HT-29 (cell line): Measurements from ENCODE around the gene LRRC1. TPM values are rescaled to one million over a fixed set of nuclear protein-coding genes. Genes with fewer than 3 reads are reported as not detected.

Experiments
- DNase-seq: peaks from one replicate; pipeline ENCODE4 v3.0.0-alpha.2; 2015; ENCODE audit warnings: low spot score
- total RNA-seq: library from RNA; depleted of rRNA; stranded (reverse); fragments of >200 nt; shearing (Covaris generic); gene quantifications from 2 replicates; pipeline ENCODE4 v1.2.3, GENCODE V29; 2014; rRNA removed

LRRC1 gene
- total RNA-seq, 1 experiment from 2014 or later = 64.0 TPM

- DNase-seq = no peak
Observed at GRCh38 chr6:53960311-53960710, 165.5 kb downstream of the LRRC1 start.

- no peak for DNase-seq
Observed at GRCh38 chr6:53961679-53962370, 167.0 kb downstream of the LRRC1 start.

GRCh38 chr6:53962646-53963045, 167.8 kb downstream of the LRRC1 start:
- no peak for DNase-seq

GRCh38 chr6:53967415-53967814, 172.6 kb downstream of the LRRC1 start:
- DNase-seq = no peak

Other genes starting within 250 kb of the LRRC1 start
- 39.1 and 39.8 TPM in 2 replicates for gene GCLC, start 249.9 kb upstream of the LRRC1 start, total RNA-seq
- gene KLHL31, start 129.2 kb upstream of the LRRC1 start, total RNA-seq = 0.99 and 1.2 TPM in 2 replicates